H1 (cell line): Measurements from ENCODE around the gene FRZB. TPM values are rescaled to one million over a fixed set of nuclear protein-coding genes. Genes with fewer than 3 reads are reported as not detected.

ENCODE experiments used
- CTCF ChIA-PET: fragments of 300-600 bp; sonication (Branson Sonifier 250); formaldehyde crosslinking; loops from one replicate; lab custom pipeline; 2021; ENCODE audit not compliant: partially characterized antibody; lab: Charles Lee
- POLR2A ChIA-PET: fragments of 300-600 bp; sonication (Branson Sonifier 250); formaldehyde crosslinking; loops from one replicate; lab custom pipeline; 2021; ENCODE audit warnings: inconsistent platforms; ENCODE audit not compliant: partially characterized antibody; lab: Charles Lee
- DNase-seq, 2 experiments: peaks; one replicate each; pipeline versions ENCODE4 v3.0.0 to v3.0.0-alpha.2; 2010 to 2022; ENCODE audit warnings: low spot score in 2 of 2, low read depth in 1 of 2, mixed read lengths in 1 of 2
- FAIRE-seq: peaks from 2 replicates; lab custom pipeline; 2011; peaks lifted over from hg19 to GRCh38; lab: Jason Lieb, UNC
- H2AFZ ChIP-seq: 2 replicates; pipeline ENCODE4 v1.8.1; 2012; ENCODE audit warnings: low read length, inconsistent platforms
- H2AK5ac ChIP-seq: 2 replicates; pipeline ENCODE4 v1.6.1; 2013; ENCODE audit warnings: low read depth, low read length
- H2BK120ac ChIP-seq: replicated peaks from 2 replicates; pipeline ENCODE3; 2013; ENCODE audit warnings: low read depth, low read length, inconsistent platforms
- H2BK12ac ChIP-seq: 2 replicates; pipeline ENCODE4 v1.6.1; 2013; ENCODE audit warnings: low read depth, low read length
- H2BK15ac ChIP-seq: 2 replicates; pipeline ENCODE4 v1.6.1; 2013; ENCODE audit warnings: low read length
- H2BK20ac ChIP-seq: 2 replicates; pipeline ENCODE4 v1.6.1; 2013; ENCODE audit warnings: low read length
- H2BK5ac ChIP-seq: 2 replicates; pipeline ENCODE4 v1.6.1; 2013; ENCODE audit warnings: low read depth, low read length
- H3K14ac ChIP-seq: 2 replicates; pipeline ENCODE4 v1.6.1; 2013; ENCODE audit warnings: inconsistent platforms; ENCODE audit not compliant: insufficient read length
- H3K18ac ChIP-seq: 2 replicates; pipeline ENCODE4 v1.6.1; 2013; ENCODE audit warnings: low read length; ENCODE audit errors: extremely low read depth
- H3K23ac ChIP-seq: 2 replicates; pipeline ENCODE4 v1.6.1; 2013; ENCODE audit warnings: inconsistent platforms; ENCODE audit not compliant: insufficient read length
- H3K23me2 ChIP-seq: 2 replicates; pipeline ENCODE4 v1.6.1; 2013; ENCODE audit warnings: low read depth, low read length
- H3K27ac ChIP-seq: 2 replicates; pipeline ENCODE4 v1.6.1; 2011; ENCODE audit warnings: low read depth, low read length, inconsistent platforms
- H3K27me3 ChIP-seq, 4 experiments: replicated peaks in 1 of 4; 1 replicate in 1 of 4; 2 replicates in 3 of 4; pipeline versions ENCODE4 v1.6.1 to v1.8.1; 2011 to 2013; ENCODE audit warnings: low read length in 3 of 4, mild to moderate bottlenecking in 3 of 4, inconsistent platforms in 2 of 4, mixed read lengths in 2 of 4, moderate library complexity in 1 of 4; ENCODE audit not compliant: control insufficient read depth in 3 of 4, insufficient read depth in 3 of 4; ENCODE audit errors: extremely low read depth in 1 of 4
- H3K36me3 ChIP-seq, 4 experiments: 2 replicates each; pipeline versions ENCODE4 v1.6.1 to v1.8.1; 2011 to 2013; ENCODE audit warnings: mild to moderate bottlenecking in 4 of 4, low read length in 3 of 4, moderate library complexity in 2 of 4, control low read depth in 1 of 4, inconsistent platforms in 1 of 4; ENCODE audit not compliant: insufficient read depth in 4 of 4, control insufficient read depth in 2 of 4
- H3K4ac ChIP-seq: replicated peaks from 2 replicates; pipeline ENCODE3; 2013; ENCODE audit warnings: low read length, low read depth, mixed read lengths, inconsistent platforms; ENCODE audit not compliant: insufficient read length
- H3K4me1 ChIP-seq, 4 experiments: replicated peaks in 1 of 4; 1 replicate in 1 of 4; 2 replicates in 3 of 4; pipeline versions ENCODE4 v1.6.1 to v1.8.1; 2011 to 2013; ENCODE audit warnings: low read length in 3 of 4, inconsistent platforms in 2 of 4, mixed read lengths in 1 of 4; ENCODE audit not compliant: insufficient read depth in 4 of 4, control insufficient read depth in 3 of 4
- H3K4me2 ChIP-seq, 2 experiments: 2 replicates each; pipeline versions ENCODE4 v1.6.1 to v1.8.1; 2011 to 2013; ENCODE audit warnings: low read depth in 2 of 2, low read length in 2 of 2, control low read depth in 1 of 2, inconsistent platforms in 1 of 2, mild to moderate bottlenecking in 1 of 2; ENCODE audit not compliant: insufficient read depth in 1 of 2
- H3K4me3 ChIP-seq, 4 experiments: fragments of 200-600, 300-600 bp in 1 of 4; sonication (generic), shearing (Covaris generic), sonication (Bioruptor Twin) in 1 of 4; 2 replicates each; pipeline versions ENCODE4 v1.5.1 to v1.8.1; 2011 to 2016; ENCODE audit warnings: low read length in 4 of 4, low read depth in 3 of 4, control low read depth in 2 of 4, inconsistent platforms in 2 of 4, mild to moderate bottlenecking in 2 of 4, mixed read lengths in 1 of 4, moderate library complexity in 1 of 4; ENCODE audit not compliant: insufficient read depth in 2 of 4; ENCODE audit errors: extremely low read depth in 1 of 4
- H3K56ac ChIP-seq: replicated peaks from 2 replicates; pipeline ENCODE3; 2013; ENCODE audit warnings: low read depth, mild to moderate bottlenecking, mixed read lengths, low read length, inconsistent platforms; ENCODE audit not compliant: insufficient read length
- H3K79me1 ChIP-seq: 2 replicates; pipeline ENCODE4 v1.6.1; 2013; ENCODE audit warnings: low read depth, low read length, control low read depth
- H3K79me2 ChIP-seq, 2 experiments: 2 replicates each; pipeline versions ENCODE4 v1.6.1 to v1.8.1; 2012 to 2013; ENCODE audit warnings: low read length in 2 of 2, mild to moderate bottlenecking in 2 of 2, inconsistent platforms in 1 of 2; ENCODE audit not compliant: insufficient read depth in 2 of 2, control insufficient read depth in 1 of 2
- H3K9ac ChIP-seq, 4 experiments: replicated peaks in 1 of 4; 1 replicate in 1 of 4; 2 replicates in 3 of 4; pipeline versions ENCODE4 v1.6.1 to v1.8.1; 2011 to 2013; ENCODE audit warnings: low read depth in 3 of 4, low read length in 3 of 4, control low read depth in 2 of 4, mild to moderate bottlenecking in 2 of 4, moderate library complexity in 2 of 4, inconsistent platforms in 1 of 4; ENCODE audit errors: extremely low read depth in 1 of 4
- H3K9me3 ChIP-seq, 2 experiments: 2 replicates each; pipeline versions ENCODE4 v1.6.1 to v1.8.1; 2012 to 2013; ENCODE audit warnings: mild to moderate bottlenecking in 2 of 2, moderate library complexity in 2 of 2, control low read depth in 1 of 2, inconsistent platforms in 1 of 2, low read depth in 1 of 2, low read length in 1 of 2, mixed read lengths in 1 of 2; ENCODE audit not compliant: insufficient read depth in 2 of 2
- H4K20me1 ChIP-seq, 2 experiments: replicated peaks in 1 of 2; 2 replicates each; pipeline versions ENCODE3 to v1.8.1; 2011 to 2013; ENCODE audit warnings: inconsistent platforms in 2 of 2, low read length in 2 of 2, mild to moderate bottlenecking in 1 of 2; ENCODE audit not compliant: insufficient read depth in 2 of 2, control insufficient read depth in 1 of 2
- H4K5ac ChIP-seq: 2 replicates; pipeline ENCODE4 v1.6.1; 2013; ENCODE audit warnings: low read length, low read depth, mixed read lengths, inconsistent platforms; ENCODE audit not compliant: insufficient read length
- H4K8ac ChIP-seq: 2 replicates; pipeline ENCODE4 v1.8.0; 2013; ENCODE audit warnings: mild to moderate bottlenecking, moderate library complexity, low read length, inconsistent platforms; ENCODE audit not compliant: insufficient read depth; ENCODE audit errors: extremely low read depth
- H4K91ac ChIP-seq: replicated peaks from 2 replicates; pipeline ENCODE3; 2013; ENCODE audit warnings: low read length, mixed read lengths, inconsistent platforms; ENCODE audit not compliant: insufficient read length
- ATF2 ChIP-seq: IDR thresholded peaks from 2 replicates; pipeline ENCODE4 v1.6.1; 2012; ENCODE audit warnings: low read length, inconsistent platforms
- ATF3 ChIP-seq: IDR thresholded peaks from 2 replicates; pipeline ENCODE4 v1.6.1; 2011; ENCODE audit warnings: low read depth, mild to moderate bottlenecking, low read length; ENCODE audit not compliant: insufficient read depth
- EGR1 ChIP-seq: IDR thresholded peaks from 2 replicates; pipeline ENCODE4 v1.6.1; 2011; ENCODE audit warnings: low read depth, low read length, borderline replicate concordance
- JUN ChIP-seq: IDR thresholded peaks from 2 replicates; pipeline ENCODE4 v1.6.1; 2011; ENCODE audit warnings: low read depth, mild to moderate bottlenecking, improper control_type of control experiment, low read length
- NRF1 ChIP-seq: IDR thresholded peaks from 2 replicates; pipeline ENCODE4 v1.6.1; 2011; ENCODE audit warnings: mild to moderate bottlenecking, low read depth, low read length, improper control_type of control experiment
- PHF8 ChIP-seq: fragments of 200-600 bp; sonication (generic); conservative IDR thresholded peaks from 2 replicates; pipeline ENCODE4 v1.7.1; 2012; ENCODE audit warnings: low read depth, mild to moderate bottlenecking, inconsistent platforms, low read length, moderate library complexity
- SRF ChIP-seq: IDR thresholded peaks from 2 replicates; pipeline ENCODE4 v1.6.1; 2011; ENCODE audit warnings: mild to moderate bottlenecking, low read depth, low read length, moderate library complexity
- SUZ12 ChIP-seq: fragments of 200-600 bp; sonication (generic); IDR thresholded peaks from 2 replicates; pipeline ENCODE4 v1.6.1; 2012; ENCODE audit warnings: mild to moderate bottlenecking, inconsistent platforms, low read length, moderate library complexity, mixed read lengths
- TAF1 ChIP-seq: IDR thresholded peaks from 2 replicates; pipeline ENCODE4 v1.6.1; 2011; ENCODE audit warnings: mild to moderate bottlenecking, low read depth, low read length
- TAF7 ChIP-seq: optimal IDR thresholded peaks from 2 replicates; pipeline ENCODE3; 2011; ENCODE audit warnings: low read depth, mild to moderate bottlenecking, inconsistent platforms, low read length, moderate library complexity, borderline replicate concordance
- TEAD4 ChIP-seq: IDR thresholded peaks from 2 replicates; pipeline ENCODE4 v1.6.1; 2012; ENCODE audit warnings: low read depth, low read length, inconsistent platforms, mixed read lengths
- USF2 ChIP-seq: IDR thresholded peaks from 2 replicates; pipeline ENCODE4 v1.6.1; 2011; ENCODE audit warnings: low read length, improper control_type of control experiment
- polyA plus RNA-seq, 7 experiments: library from polyadenylated mRNA; depleted of rRNA in 3 of 7; stranded (reverse) in 5 of 7; unstranded in 2 of 7; fragments of >200 nt in 5 of 7; fragments of 200-250 nt in 2 of 7; gene quantifications; 1 replicate in 5 of 7; 2 replicates in 1 of 7; 4 replicates in 1 of 7; pipeline versions ENCODE4 v1.2.1 to v1.2.3, GENCODE V29; 2011 to 2013; ENCODE audit warnings: missing spikeins in 2 of 7, mixed read lengths in 2 of 7
- total RNA-seq: library from RNA; stranded (reverse); fragmentation: NEBNext Ultra II Directional; extraction: Animal tissue kit (Norgen Biotek cat#: 25700); gene quantifications from 2 replicates; pipeline ENCODE4 v1.2.1, GENCODE V29; 2021

FRZB gene
- total and polyA plus RNA-seq, 2 of the 8 experiments (the other 6 are each of a cell fraction or from before 2014, with no cell fraction given) = 4.4 to 4.6 TPM

- Histone ChIP-seq H3K4me2 (no peak overlapping the region), H4K5ac (no peak overlapping the region), H3K79me1 (no peaks in the 10 kb centered on the region), H3K23ac (no peak overlapping the region), H4K91ac (no peak overlapping the region), H3K27ac (no peak overlapping the region), H2BK5ac (no peak overlapping the region), H3K14ac (no peak overlapping the region), H4K8ac (no peak overlapping the region), H3K9ac (no peak overlapping the region), H3K4ac (no peak overlapping the region), H3K79me2 (no peaks in the 10 kb centered on the region), H3K23me2 (no peaks in the 10 kb centered on the region), H2BK12ac (no peak overlapping the region), H4K20me1 (no peaks in the 10 kb centered on the region), H2AFZ (no peak overlapping the region), H3K56ac (no peak overlapping the region), H2BK120ac (no peak overlapping the region), H3K27me3 (no peaks in the 10 kb centered on the region), H3K18ac (no peak overlapping the region), H3K4me1 (peaks cover 0 to 5% (median 2%) of the 10 kb centered on the region in 4 experiments; a peak in 2 of 7 replicates), H2AK5ac (no peak overlapping the region), H3K9me3 (no peaks in the 10 kb centered on the region), H2BK20ac (no peak overlapping the region), H3K36me3 (no peaks in the 10 kb centered on the region; a peak in 1 of 8 replicates), H3K4me3 (no peak overlapping the region), H2BK15ac (no peak overlapping the region)
- ChIA-PET CTCF (interaction anchor here (0.9 to 1.7 kb wide), 2 partner anchors 10 to 40 kb away, joined by 3 to 5 read pairs; no protein-coding TSS in a partner anchor), POLR2A (no interaction called here)
- no peak for DNase-seq
- no peak for FAIRE-seq
- TF ChIP-seq JUN (no peak), SUZ12 (no peak), PHF8 (no peak), TAF1 (no peak), NRF1 (no peak), SRF (no peak), TEAD4 (no peak), ATF2 (no peak), USF2 (no peak), TAF7 (no peak), ATF3 (no peak), EGR1 (no peak)
Observed at GRCh38 chr2:182831101-182831500, 35.3 kb downstream of the FRZB start.
